Memory B cell (primary cell): ENCODE data around the gene ATP9A.
"Not testable (repeated sequence)": the region's sequence is repeated elsewhere in the genome, so short reads cannot be mapped to it uniquely, and the experiment has no call there.

Experiments
- ATAC-seq: fragments of 150-1000 bp; cut with Tn5 transposase; 2 replicates; pipeline ENCODE4 v1.10.0; 2021; ENCODE audit warnings: low read depth, mild to moderate bottlenecking, moderate library complexity
- DNase-seq, 2 donors: peaks; one replicate each; pipeline ENCODE4 v3.0.0; 2022; ENCODE audit warnings: low spot score in 2 of 2
- H3K27ac Mint-ChIP-seq: one replicate; pipeline ENCODE4 v1.8.0; 2022; ENCODE audit warnings: mild to moderate bottlenecking, moderate library complexity, mixed read lengths
- H3K27me3 Mint-ChIP-seq: one replicate; pipeline ENCODE4 v1.8.0; 2022; ENCODE audit warnings: mixed read lengths
- H3K36me3 Mint-ChIP-seq: one replicate; pipeline ENCODE4 v1.8.0; 2022; ENCODE audit warnings: mild to moderate bottlenecking, mixed read lengths
- H3K4me1 Mint-ChIP-seq: one replicate; pipeline ENCODE4 v1.8.0; 2022; ENCODE audit warnings: mixed read lengths
- H3K4me3 Mint-ChIP-seq: one replicate; pipeline ENCODE4 v1.8.0; 2022; ENCODE audit warnings: mild to moderate bottlenecking, moderate library complexity, mixed read lengths
- H3K9me3 Mint-ChIP-seq: one replicate; pipeline ENCODE4 v1.8.0; 2022; ENCODE audit warnings: mixed read lengths

ATP9A gene

DNA sequence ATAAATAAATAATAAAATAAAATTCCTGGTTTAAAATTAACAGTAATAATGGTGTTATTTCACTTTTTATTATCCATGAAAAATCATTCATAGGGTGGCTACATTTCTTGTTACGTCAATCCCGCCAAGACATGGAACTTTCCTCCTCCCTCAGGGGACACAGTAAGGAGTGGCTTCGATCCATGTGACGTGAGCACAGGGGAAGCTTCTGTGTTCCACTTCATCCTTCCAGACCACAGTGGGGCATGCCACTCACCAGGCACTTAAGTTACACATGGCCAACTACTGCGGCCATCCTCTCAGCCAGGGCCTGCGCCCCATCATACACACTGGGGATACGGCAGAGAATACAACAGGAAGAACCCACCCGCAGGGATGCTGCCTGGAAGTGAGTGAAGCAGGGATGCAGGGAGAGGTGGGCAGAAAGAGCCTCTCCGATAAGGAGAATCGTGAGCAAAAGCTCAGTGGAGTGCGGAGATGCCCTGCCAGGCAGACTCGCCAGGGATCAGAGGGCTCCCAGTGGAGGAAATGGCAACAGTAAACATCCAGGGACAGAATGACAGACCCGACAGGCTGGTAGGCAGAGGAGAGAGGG, 75.3 kb downstream of the ATP9A start:
- peaks cover 1% of the 10 kb centered on the region for H3K9me3 Mint-ChIP-seq
- no peak overlapping the region for H3K4me3 Mint-ChIP-seq
- peaks cover 5% of the 10 kb centered on the region for H3K4me1 Mint-ChIP-seq
- ATAC-seq (no peak), DNase-seq (no peak)
- no peak overlapping the region for H3K27ac Mint-ChIP-seq
- H3K36me3 Mint-ChIP-seq = no peaks in the 10 kb centered on the region
- H3K27me3 Mint-ChIP-seq = peaks cover 16% of the 10 kb centered on the region

DNA sequence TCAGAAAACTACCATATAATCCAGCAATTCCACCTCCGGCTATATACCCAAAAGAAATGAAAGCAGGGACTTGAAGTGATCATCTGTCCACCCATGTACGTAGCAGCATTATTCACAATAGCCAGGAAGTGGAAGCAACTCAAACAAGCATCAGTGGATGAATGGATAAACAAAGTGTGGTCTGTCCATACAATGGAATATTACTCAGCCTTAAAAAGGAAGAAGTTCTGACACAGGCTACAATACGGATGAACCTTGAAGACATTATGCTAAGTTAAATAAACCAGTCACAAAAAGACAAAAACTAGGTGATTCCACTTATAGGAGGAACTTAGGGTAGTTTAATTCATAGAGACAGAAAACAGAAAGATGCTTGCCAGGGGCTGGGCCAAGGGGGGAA, 76.5 kb downstream of the ATP9A start:
- Mint-ChIP-seq H3K36me3 (no peaks in the 10 kb centered on the region), H3K27me3 (peaks cover 16% of the 10 kb centered on the region), H3K27ac (no peak overlapping the region), H3K4me3 (no peak overlapping the region), H3K9me3 (peaks cover 1% of the 10 kb centered on the region), H3K4me1 (peaks cover 5% of the 10 kb centered on the region)
- DNase-seq (no peak), ATAC-seq (no peak)

DNA sequence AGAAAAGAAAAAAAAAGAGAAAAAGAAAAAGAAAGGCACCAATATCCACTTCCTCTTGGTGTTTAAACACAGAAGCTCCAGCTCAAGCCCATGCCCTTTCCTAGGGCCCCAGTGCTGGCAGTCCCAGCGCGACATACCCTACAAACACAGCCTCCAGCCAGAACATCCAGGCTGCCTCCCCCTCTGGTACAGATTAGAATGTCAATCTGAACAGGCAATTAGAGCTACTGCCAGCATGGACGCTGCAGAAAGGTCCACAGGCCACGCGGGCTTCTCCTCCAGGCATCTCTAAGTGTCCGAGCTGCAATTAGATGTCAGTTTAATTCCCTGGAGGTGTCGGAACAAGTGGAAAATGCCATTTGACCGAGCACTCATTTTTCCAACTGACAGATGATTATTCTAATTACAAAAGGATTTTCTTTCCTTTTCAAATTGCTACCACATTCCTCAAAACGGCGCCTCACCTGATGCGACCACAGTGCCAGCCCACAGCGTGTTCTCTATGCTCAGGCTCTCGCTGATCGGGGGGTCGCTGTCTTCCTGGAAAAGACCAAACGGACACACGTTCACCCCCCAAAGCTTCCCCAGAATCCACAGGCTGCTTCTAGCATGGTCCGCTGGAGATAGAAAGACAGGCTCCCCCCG, 79.5 kb downstream of the ATP9A start:
- Mint-ChIP-seq H3K27me3 (peaks cover 8% of the 10 kb centered on the region), H3K4me1 (peaks cover 4% of the 10 kb centered on the region), H3K36me3 (no peaks in the 10 kb centered on the region), H3K9me3 (peaks cover 1% of the 10 kb centered on the region), H3K4me3 (no peak overlapping the region), H3K27ac (no peak overlapping the region)
- DNase-seq (no peak), ATAC-seq (no peak)

DNA sequence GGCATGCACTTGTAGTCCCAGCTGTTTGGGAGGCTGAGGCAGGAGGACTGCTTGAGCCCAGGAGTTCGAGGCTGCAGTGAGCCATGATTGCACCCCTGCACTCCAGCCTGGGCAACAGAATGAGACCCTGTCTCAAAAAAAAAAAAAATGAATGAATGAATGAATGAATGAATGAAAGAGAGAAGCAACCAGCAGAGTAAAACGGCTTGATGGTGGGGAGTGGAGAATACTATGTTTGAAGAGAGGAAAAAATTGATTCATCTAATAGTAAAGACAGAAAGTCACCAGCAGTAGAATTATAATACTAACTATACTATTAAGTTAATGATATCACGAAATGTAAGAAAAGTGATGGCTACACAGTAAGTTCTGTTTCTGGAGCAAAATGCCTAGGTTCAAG, 80.6 kb downstream of the ATP9A start:
- Mint-ChIP-seq H3K27me3 (peaks cover 3% of the 10 kb centered on the region), H3K4me3 (no peak overlapping the region), H3K9me3 (peaks cover 1% of the 10 kb centered on the region), H3K36me3 (no peaks in the 10 kb centered on the region), H3K27ac (no peak overlapping the region), H3K4me1 (peaks cover 4% of the 10 kb centered on the region)
- ATAC-seq (no peak), DNase-seq (no peak)

DNA sequence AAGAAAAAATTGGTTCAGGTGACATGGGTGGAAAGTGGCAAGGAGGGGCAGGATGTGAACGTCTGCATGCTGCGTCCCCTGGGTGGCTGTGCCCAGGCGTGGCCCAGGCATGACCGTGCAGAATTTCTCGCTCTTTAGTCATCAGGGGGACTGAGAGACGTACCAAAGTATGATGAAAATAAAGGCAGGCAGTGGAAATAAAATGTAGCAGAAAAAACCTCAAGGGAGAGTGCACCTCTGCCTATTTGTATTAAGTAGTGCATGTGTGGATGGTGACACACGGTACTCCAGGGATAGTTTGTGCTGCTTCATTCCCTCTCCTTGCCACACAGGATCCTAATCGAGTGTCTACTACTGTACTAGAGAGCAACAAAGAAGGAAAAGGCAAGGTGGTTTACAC, 81.1 kb downstream of the ATP9A start:
- ATAC-seq (no peak), DNase-seq (no peak)
- Mint-ChIP-seq H3K36me3 (no peaks in the 10 kb centered on the region), H3K4me1 (peaks cover 4% of the 10 kb centered on the region), H3K9me3 (peaks cover 1% of the 10 kb centered on the region), H3K27ac (no peak overlapping the region), H3K27me3 (peaks cover 3% of the 10 kb centered on the region), H3K4me3 (no peak overlapping the region)

DNA sequence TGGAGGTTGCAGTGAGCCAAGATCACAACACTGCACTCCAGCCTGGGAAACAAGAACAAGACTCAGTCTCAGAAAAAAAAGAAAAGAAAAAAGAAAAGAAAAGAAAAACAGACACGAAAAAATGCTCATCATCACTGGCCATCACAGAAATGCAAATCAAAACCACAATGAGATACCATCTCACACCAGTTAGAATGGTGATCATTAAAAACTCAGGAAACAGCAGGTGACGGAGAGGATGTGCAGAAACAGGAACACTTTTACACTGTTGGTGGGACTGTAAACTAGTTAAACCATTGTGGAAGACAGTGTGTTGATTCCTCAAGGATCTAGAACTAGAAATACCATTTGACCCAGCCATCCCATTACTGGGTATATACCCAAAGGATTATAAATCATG, 82.7 kb downstream of the ATP9A start:
- H3K27ac Mint-ChIP-seq, H3K4me3 Mint-ChIP-seq, H3K27me3 Mint-ChIP-seq, H3K4me1 Mint-ChIP-seq, H3K36me3 Mint-ChIP-seq, ATAC-seq, DNase-seq, H3K9me3 Mint-ChIP-seq: not testable (repeated sequence)

DNA sequence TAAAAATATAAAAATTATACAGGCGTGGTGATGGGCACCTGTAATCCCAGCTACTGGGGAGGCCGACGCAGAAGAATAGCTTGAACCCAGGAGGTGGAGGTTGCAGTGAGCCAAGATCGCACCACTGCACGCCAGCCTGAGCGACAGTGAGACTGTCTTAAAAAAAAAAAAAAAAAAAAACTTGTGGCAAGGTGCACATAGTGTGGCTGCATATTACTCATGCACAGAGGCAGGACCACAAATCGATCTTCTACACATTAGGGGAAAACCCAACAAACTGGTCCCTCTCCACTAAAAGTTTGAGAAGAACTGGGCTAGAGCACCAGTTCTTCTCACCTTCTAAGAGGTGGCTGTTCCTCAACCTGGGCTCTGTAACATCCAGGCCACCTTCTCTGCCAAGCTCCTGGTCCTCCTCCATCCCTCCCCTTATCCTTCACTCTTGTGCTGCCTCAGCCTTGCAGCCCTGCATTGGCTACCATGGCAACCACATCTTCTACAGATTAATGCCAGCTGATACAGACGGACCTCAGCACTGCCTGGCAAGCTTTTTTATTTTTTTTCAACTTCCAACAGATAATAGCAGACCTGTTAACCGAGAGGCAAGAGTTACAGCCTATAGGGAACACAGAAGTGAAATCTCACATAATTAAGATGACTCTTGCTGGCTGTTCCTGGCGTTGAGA, 88.0 kb downstream of the ATP9A start:
- Mint-ChIP-seq H3K4me1 (no peaks in the 10 kb centered on the region), H3K36me3 (no peaks in the 10 kb centered on the region), H3K27me3 (peaks cover 10% of the 10 kb centered on the region), H3K9me3 (no peaks in the 10 kb centered on the region), H3K4me3 (no peak overlapping the region), H3K27ac (no peak overlapping the region)
- ATAC-seq = no peak
- no peak for DNase-seq

DNA sequence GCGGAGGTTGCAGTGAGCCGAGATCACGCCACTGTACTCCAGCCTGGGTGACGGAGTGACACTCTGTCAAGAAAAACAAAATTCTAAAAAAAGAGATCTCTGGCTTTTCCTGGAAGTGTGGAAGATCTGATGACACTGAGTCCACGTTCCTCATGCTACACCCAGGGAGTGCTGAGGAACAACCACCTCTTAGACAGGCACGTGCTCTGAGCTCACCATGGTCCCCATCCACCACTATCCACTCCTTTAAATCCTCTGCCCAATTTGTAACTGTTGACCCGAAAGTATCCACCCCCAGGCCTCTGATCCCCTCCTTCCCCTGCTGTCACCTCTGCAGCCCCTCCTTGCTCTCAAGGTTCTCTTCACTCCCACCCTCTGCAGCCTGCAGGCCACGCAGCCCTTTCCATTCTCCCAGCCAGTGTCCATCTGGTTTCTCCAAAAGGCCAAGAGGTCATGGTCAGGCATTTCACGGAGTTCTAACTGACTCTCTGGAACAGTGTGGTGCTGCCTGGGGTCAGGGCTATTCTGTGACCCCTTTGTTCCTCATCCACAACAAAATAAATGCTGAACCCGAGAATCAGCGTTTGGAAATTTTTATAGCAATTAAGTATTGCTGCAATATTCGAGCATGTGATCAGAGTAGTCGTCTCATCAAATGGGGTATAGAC, 88.8 kb downstream of the ATP9A start:
- Mint-ChIP-seq H3K4me1 (no peaks in the 10 kb centered on the region), H3K4me3 (no peak overlapping the region), H3K9me3 (no peaks in the 10 kb centered on the region), H3K27ac (no peak overlapping the region), H3K36me3 (no peaks in the 10 kb centered on the region), H3K27me3 (peaks cover 10% of the 10 kb centered on the region)
- DNase-seq = no peak
- ATAC-seq = no peak

DNA sequence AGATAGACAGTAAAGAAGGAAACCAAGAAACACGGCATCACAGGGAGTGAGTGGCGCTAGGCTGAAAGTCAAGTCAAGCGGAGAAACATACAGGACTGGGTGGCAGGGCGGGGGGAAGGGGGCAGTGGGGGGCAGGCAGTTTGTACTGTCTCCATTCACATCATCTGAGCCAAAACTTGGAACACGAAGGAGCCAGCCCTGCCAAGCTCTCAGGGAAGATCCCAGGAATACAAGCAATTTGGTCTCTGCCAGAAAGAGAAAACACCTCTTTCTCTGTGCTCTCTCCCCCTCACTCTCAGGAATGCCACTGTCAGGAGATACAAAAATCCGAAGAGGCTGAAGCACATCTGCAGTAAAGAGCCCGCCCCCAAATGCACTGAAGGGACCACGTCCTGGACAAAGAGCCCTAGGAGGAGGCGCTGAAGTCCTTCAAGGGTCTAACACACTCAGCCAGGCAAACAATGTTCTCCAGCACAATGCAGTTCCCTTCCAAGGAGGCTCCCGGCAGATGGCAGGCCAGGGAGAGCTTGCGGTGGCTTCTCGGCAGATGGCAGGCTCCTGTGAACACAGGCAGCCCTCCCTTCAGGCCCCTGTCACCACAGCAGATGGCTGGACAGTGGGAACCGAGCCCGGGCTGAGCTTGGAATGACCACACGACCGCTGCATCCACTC, 90.0 kb downstream of the ATP9A start:
- Mint-ChIP-seq H3K27me3 (peaks cover 13% of the 10 kb centered on the region), H3K36me3 (no peaks in the 10 kb centered on the region), H3K4me1 (no peaks in the 10 kb centered on the region), H3K9me3 (no peaks in the 10 kb centered on the region), H3K4me3 (no peak overlapping the region), H3K27ac (no peak overlapping the region)
- DNase-seq = no peak
- no peak for ATAC-seq

DNA sequence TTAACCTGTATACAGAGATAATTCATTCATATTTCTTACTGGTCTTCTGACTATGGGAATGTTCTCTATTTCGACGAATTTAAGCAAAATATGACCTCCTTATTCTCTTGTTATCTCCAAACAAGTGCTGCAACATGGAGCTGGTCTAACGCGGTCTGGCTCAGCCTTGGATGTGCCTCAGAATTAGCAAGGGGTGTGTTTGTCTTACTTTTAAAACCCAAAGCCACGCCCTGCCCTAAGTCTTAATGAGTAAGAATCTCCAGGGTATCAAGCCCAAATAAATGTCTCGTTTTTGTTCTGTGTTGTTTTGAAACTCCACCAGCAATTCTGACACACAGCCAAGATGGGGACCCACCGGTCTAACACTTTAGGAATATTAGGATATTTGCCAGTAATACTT, 99.2 kb downstream of the ATP9A start:
- Mint-ChIP-seq H3K27ac (no peak overlapping the region), H3K36me3 (no peaks in the 10 kb centered on the region), H3K9me3 (no peaks in the 10 kb centered on the region), H3K4me1 (peaks cover 5% of the 10 kb centered on the region), H3K4me3 (no peak overlapping the region), H3K27me3 (peaks cover 12% of the 10 kb centered on the region)
- ATAC-seq (no peak), DNase-seq (no peak)

DNA sequence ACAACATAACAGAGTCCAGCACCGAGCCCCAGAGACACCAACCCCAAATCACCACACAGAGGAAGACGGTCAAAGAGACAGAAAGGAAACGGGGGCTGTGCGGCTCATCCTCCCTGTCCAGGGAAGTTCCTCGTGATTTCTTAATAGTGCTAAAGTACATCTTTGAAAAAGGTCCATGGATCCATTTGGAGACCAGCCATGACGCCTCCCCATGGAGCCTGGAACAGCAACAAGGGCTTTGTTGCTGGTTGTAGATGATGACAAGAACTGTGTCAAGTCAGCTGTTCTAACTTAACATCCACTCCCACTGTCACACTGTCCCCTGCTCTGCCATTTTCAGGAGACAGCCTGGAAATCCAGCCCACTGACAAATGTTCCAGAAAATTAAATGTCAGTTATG, 99.7 kb downstream of the ATP9A start:
- Mint-ChIP-seq H3K27me3 (peaks cover 12% of the 10 kb centered on the region), H3K9me3 (no peaks in the 10 kb centered on the region), H3K4me1 (peaks cover 5% of the 10 kb centered on the region), H3K36me3 (no peaks in the 10 kb centered on the region), H3K27ac (no peak overlapping the region), H3K4me3 (no peak overlapping the region)
- ATAC-seq = no peak
- no peak for DNase-seq

DNA sequence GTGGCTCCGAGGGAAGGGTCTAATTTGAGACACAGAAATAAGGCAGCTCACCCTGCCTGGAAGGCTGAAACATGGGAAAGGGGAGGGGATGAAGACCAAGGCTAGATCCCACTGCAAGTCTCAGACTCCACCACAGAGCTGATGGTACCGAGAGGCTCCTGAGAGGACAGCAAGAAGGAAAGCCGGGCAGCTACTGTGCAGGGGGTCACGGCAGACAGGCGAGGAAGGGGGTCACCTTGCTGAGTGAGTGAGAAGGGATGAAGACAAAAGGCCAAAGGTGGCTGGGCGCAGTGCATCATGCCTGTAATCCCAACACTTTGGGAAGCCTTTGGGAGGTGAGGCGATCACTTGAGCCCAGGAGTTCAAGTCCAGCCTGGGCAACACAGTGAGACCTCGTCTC, 100.7 kb downstream of the ATP9A start:
- H3K9me3 Mint-ChIP-seq = no peaks in the 10 kb centered on the region
- peaks cover 10% of the 10 kb centered on the region for H3K27me3 Mint-ChIP-seq
- peaks cover 5% of the 10 kb centered on the region for H3K4me1 Mint-ChIP-seq
- H3K27ac Mint-ChIP-seq = no peak overlapping the region
- no peak for ATAC-seq
- no peak for DNase-seq
- H3K4me3 Mint-ChIP-seq = no peak overlapping the region
- no peaks in the 10 kb centered on the region for H3K36me3 Mint-ChIP-seq

DNA sequence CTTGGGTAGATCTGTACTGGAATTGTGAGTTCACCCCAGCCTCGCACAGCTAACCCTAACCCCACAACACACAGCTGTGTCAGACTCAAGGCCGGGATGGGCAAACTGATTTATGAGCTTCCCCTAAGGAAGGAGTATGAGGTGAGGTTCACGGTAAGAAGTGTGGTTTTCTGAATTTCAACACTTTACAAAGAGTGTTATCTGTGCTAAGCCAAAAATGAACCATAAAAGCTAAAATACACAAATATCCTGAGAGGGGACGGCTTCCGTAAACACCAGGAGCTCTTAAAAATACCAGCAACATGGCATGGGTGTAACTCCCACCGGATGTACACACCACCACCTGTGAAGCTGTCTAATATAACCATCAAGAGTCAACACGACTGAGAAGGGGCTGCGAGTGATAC, 101.2 kb downstream of the ATP9A start:
- Mint-ChIP-seq H3K36me3 (no peaks in the 10 kb centered on the region), H3K4me3 (no peak overlapping the region), H3K9me3 (no peaks in the 10 kb centered on the region), H3K4me1 (peaks cover 5% of the 10 kb centered on the region), H3K27me3 (peaks cover 10% of the 10 kb centered on the region), H3K27ac (no peak overlapping the region)
- ATAC-seq = no peak
- DNase-seq = no peak

DNA sequence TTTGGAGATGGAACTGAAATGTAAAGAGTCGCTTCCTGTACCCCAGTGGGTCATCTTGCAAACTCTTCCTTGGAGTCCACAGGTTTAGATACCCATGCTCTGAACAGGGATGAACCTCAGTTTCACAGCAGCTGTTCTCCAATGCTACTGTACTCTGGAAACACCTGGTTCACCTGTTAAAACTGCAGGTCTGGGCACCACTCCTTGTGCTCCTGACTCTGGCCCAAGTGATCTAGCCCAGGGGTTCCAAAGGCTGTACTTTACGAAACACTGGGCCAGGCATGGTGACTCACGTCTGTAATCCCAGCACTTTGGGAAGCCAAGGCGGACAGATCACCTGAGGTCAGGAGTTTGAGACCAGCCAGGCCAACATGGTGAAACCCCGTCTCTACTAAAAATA, 102.1 kb downstream of the ATP9A start:
- Mint-ChIP-seq H3K27me3 (peaks cover 7% of the 10 kb centered on the region), H3K4me1 (peaks cover 5% of the 10 kb centered on the region), H3K36me3 (no peaks in the 10 kb centered on the region), H3K9me3 (no peaks in the 10 kb centered on the region), H3K27ac (no peak overlapping the region), H3K4me3 (no peak overlapping the region)
- ATAC-seq = no peak
- no peak for DNase-seq
